IMR-90 (cell line): ENCODE results near the gene SLC25A17. TPM values are rescaled to one million over a fixed set of nuclear protein-coding genes. Genes with fewer than 3 reads are reported as not detected.

Experiments
- ATAC-seq: fragments of 200-7000 bp; cut with Tn5 transposase; 2 replicates; pipeline ENCODE4 v1.9.1; 2020; ENCODE audit warnings: low read depth, mild to moderate bottlenecking, moderate library complexity
- BruUV-seq: library from RNA; stranded (reverse); fragments of 400-500 nt; replicated peaks from 2 replicates; lab custom pipeline; 2021; lab: Mats Ljungman, UMichigan
- CTCF ChIA-PET: fragments of 300-600 bp; formaldehyde crosslinking; extraction: SDS; loops from one replicate; lab custom pipeline; 2021; ENCODE audit warnings: antibody characterized with exemption; lab: Yijun Ruan, JAX
- POLR2A ChIA-PET: fragments of 300-600 bp; sonication (Branson Sonifier 250); formaldehyde crosslinking; loops from one replicate; lab custom pipeline; 2022; ENCODE audit warnings: antibody characterized with exemption; ENCODE audit not compliant: unreplicated experiment; lab: Charles Lee
- DNase-seq: peaks from one replicate; pipeline ENCODE4 v3.0.0; 2013
- H2AFZ ChIP-seq: replicated peaks from 2 replicates; pipeline ENCODE3; 2013; ENCODE audit warnings: low read length, mild to moderate bottlenecking; ENCODE audit not compliant: poor library complexity
- H2AK5ac ChIP-seq: 2 replicates; pipeline ENCODE4 v1.6.1; 2013; ENCODE audit warnings: low read depth, low read length, inconsistent platforms
- H2AK9ac ChIP-seq: replicated peaks from 2 replicates; pipeline ENCODE3; 2013; ENCODE audit warnings: mild to moderate bottlenecking, low read depth, low read length, moderate library complexity; ENCODE audit not compliant: poor library complexity
- H2BK120ac ChIP-seq: 2 replicates; pipeline ENCODE4 v1.6.1; 2013; ENCODE audit warnings: low read depth, low read length, inconsistent platforms
- H2BK15ac ChIP-seq: 3 replicates; pipeline ENCODE4 v1.6.1; 2013; ENCODE audit warnings: low read depth, low read length, inconsistent platforms
- H2BK20ac ChIP-seq: 2 replicates; pipeline ENCODE4 v1.6.1; 2013; ENCODE audit warnings: low read depth, mild to moderate bottlenecking, inconsistent platforms, low read length, moderate library complexity
- H2BK5ac ChIP-seq: 2 replicates; pipeline ENCODE4 v1.6.1; 2013; ENCODE audit warnings: mild to moderate bottlenecking, low read depth, low read length, inconsistent platforms; ENCODE audit not compliant: poor library complexity, severe bottlenecking
- H3K14ac ChIP-seq: replicated peaks from 2 replicates; pipeline ENCODE4 v1.6.1; 2013; ENCODE audit warnings: low read depth, low read length, inconsistent platforms
- H3K18ac ChIP-seq: 2 replicates; pipeline ENCODE4 v1.6.1; 2013; ENCODE audit warnings: low read depth, low read length, control low read depth
- H3K23ac ChIP-seq: 2 replicates; pipeline ENCODE4 v1.6.1; 2013; ENCODE audit warnings: low read depth, low read length, inconsistent platforms
- H3K27ac ChIP-seq: 2 replicates; pipeline ENCODE4 v1.5.1; 2013; ENCODE audit warnings: mild to moderate bottlenecking, control low read depth, low read length; ENCODE audit not compliant: insufficient read depth
- H3K27me3 ChIP-seq: 2 replicates; pipeline ENCODE4 v1.6.1; 2013; ENCODE audit warnings: low read length; ENCODE audit not compliant: control insufficient read depth, insufficient read depth
- H3K36me3 ChIP-seq: 2 replicates; pipeline ENCODE4 v1.6.1; 2013; ENCODE audit warnings: low read length, mixed read lengths; ENCODE audit not compliant: control insufficient read depth, insufficient read depth
- H3K4ac ChIP-seq: 2 replicates; pipeline ENCODE4 v1.6.1; 2013; ENCODE audit warnings: low read depth, low read length, inconsistent platforms
- H3K4me1 ChIP-seq: 2 replicates; pipeline ENCODE4 v1.6.1; 2013; ENCODE audit warnings: low read length, mixed read lengths; ENCODE audit not compliant: control insufficient read depth, insufficient read depth
- H3K4me2 ChIP-seq: 2 replicates; pipeline ENCODE4 v1.6.1; 2013; ENCODE audit warnings: low read depth, mild to moderate bottlenecking, control low read depth, low read length, moderate library complexity
- H3K4me3 ChIP-seq: 2 replicates; pipeline ENCODE4 v1.5.1; 2013; ENCODE audit warnings: low read depth, mild to moderate bottlenecking, control low read depth, low read length, moderate library complexity; ENCODE audit not compliant: insufficient read depth
- H3K56ac ChIP-seq: 2 replicates; pipeline ENCODE4 v1.6.1; 2013; ENCODE audit warnings: low read length, inconsistent platforms; ENCODE audit not compliant: insufficient read depth; ENCODE audit errors: extremely low read depth
- H3K79me1 ChIP-seq, 2 experiments: 2 replicates each; pipeline ENCODE4 v1.6.1; 2013; ENCODE audit warnings: low read length in 2 of 2, inconsistent platforms in 1 of 2, low read depth in 1 of 2
- H3K9ac ChIP-seq: 2 replicates; pipeline ENCODE4 v1.6.1; 2013; ENCODE audit warnings: low read depth, low read length, control low read depth
- H3K9me1 ChIP-seq: 2 replicates; pipeline ENCODE4 v1.6.1; 2013; ENCODE audit warnings: low read length, inconsistent platforms; ENCODE audit not compliant: insufficient read depth
- H3K9me3 ChIP-seq: 2 replicates; pipeline ENCODE4 v1.6.1; 2013; ENCODE audit warnings: low read length; ENCODE audit not compliant: control insufficient read depth, insufficient read depth
- H4K20me1 ChIP-seq: 2 replicates; pipeline ENCODE4 v1.6.1; 2013; ENCODE audit warnings: low read length, inconsistent platforms; ENCODE audit not compliant: insufficient read depth
- H4K5ac ChIP-seq: 2 replicates; pipeline ENCODE4 v1.6.1; 2013; ENCODE audit warnings: mild to moderate bottlenecking, low read depth, low read length, control low read depth
- H4K8ac ChIP-seq, 2 experiments: 2 replicates each; pipeline ENCODE4 v1.6.1; 2013; ENCODE audit warnings: low read depth in 2 of 2, low read length in 2 of 2, control low read depth in 1 of 2, inconsistent platforms in 1 of 2
- H4K91ac ChIP-seq: 2 replicates; pipeline ENCODE4 v1.6.1; 2013; ENCODE audit warnings: low read depth, low read length, inconsistent platforms; ENCODE audit not compliant: insufficient read depth
- CEBPB ChIP-seq: IDR thresholded peaks from 2 replicates; pipeline ENCODE4 v1.6.1; 2012; ENCODE audit warnings: low read depth, low read length, improper control_type of control experiment
- CHD1 ChIP-seq: IDR thresholded peaks from 2 replicates; pipeline ENCODE4 v1.6.1; 2012; ENCODE audit warnings: low read depth, low read length, improper control_type of control experiment
- FOS ChIP-seq: fragments of 150-350 bp; IDR thresholded peaks from 2 replicates; pipeline ENCODE4 v1.6.1; 2016; ENCODE audit warnings: low read depth, low read length
- MAFK ChIP-seq: IDR thresholded peaks from 2 replicates; pipeline ENCODE4 v1.6.1; 2012; ENCODE audit warnings: low read depth, low read length, improper control_type of control experiment
- MAZ ChIP-seq: IDR thresholded peaks from 2 replicates; pipeline ENCODE4 v1.6.1; 2012; ENCODE audit warnings: low read depth, mild to moderate bottlenecking, low read length, improper control_type of control experiment, moderate library complexity, borderline replicate concordance
- RCOR1 ChIP-seq: IDR thresholded peaks from 2 replicates; pipeline ENCODE4 v1.6.1; 2012; ENCODE audit warnings: mild to moderate bottlenecking, low read length, improper control_type of control experiment; ENCODE audit not compliant: insufficient replicate concordance
- RFX5 ChIP-seq: IDR thresholded peaks from 2 replicates; pipeline ENCODE4 v1.8.0; 2012; ENCODE audit warnings: low read depth, mild to moderate bottlenecking, low read length, moderate library complexity
- SMC3 ChIP-seq: fragments of 150-350 bp; IDR thresholded peaks from 2 replicates; pipeline ENCODE4 v1.6.1; 2016; ENCODE audit warnings: low read depth, mild to moderate bottlenecking, antibody characterized with exemption, low read length, moderate library complexity
- USF2 ChIP-seq: fragments of 150-350 bp; IDR thresholded peaks from 2 replicates; pipeline ENCODE4 v1.6.1; 2017; ENCODE audit warnings: mild to moderate bottlenecking, antibody characterized with exemption, low read length, low read depth
- WGBS, 2 experiments: methylation state at CpG; one replicate each; pipeline versions ENCODE4 v1.1.5 to v1.1.7; 2013; ENCODE audit warnings: missing lambda C conversion rate in 2 of 2; ENCODE audit not compliant: insufficient read length in 1 of 2; ENCODE audit errors: extremely low coverage in 2 of 2; 5-methylcytosine and 5-hydroxymethylcytosine counted together
- dilution Hi-C: fragments of 300-500 bp; cut with HindIII; formaldehyde crosslinking; loops from one replicate; pipeline ENCODE4 v1.14.3; 2018; ENCODE audit warnings: low sequenced_read_pairs; ENCODE audit not compliant: unreplicated experiment
- in situ Hi-C: fragments of 300-500 bp; cut with MboI; formaldehyde crosslinking; loops from 3 replicates; pipeline ENCODE4 v1.14.3; 2019; ENCODE audit warnings: low sequenced_read_pairs, inconsistent platforms, mixed read lengths
- intact Hi-C: fragments of 100-400 bp; cut with micrococcal nuclease; formaldehyde crosslinking; loops from 2 replicates; pipeline ENCODE4 v1.10.0; 2022
- polyA plus RNA-seq, 3 experiments: library from polyadenylated mRNA; depleted of rRNA; stranded (reverse); fragments of >200 nt; gene quantifications; 2 replicates each; pipeline ENCODE4 v1.2.3, GENCODE V29; 2012; ENCODE audit warnings: low replicate concordance in 1 of 3
- total RNA-seq: library from RNA; depleted of rRNA; stranded (reverse); fragments of >200 nt; gene quantifications from 2 replicates; pipeline ENCODE4 v1.2.3, GENCODE V29; 2012

SLC25A17 gene
- total and polyA plus RNA-seq, 2 of the 4 experiments (the other 2 are of a cell fraction): 19.6 to 36.0 TPM

GRCh38 chr22:40729284-40729683 is 89.9 kb downstream of the SLC25A17 start:
- H2BK15ac ChIP-seq: no peak overlapping the region
- no peaks in the 10 kb centered on the region for H3K79me1 ChIP-seq
- 0 out of 2 replicates have a peak, but pooled peaks cover 3% of the 10 kb centered on the region for H3K9me1 ChIP-seq
- H3K4me2 ChIP-seq: no peak overlapping the region
- H3K4ac ChIP-seq: no peak overlapping the region; the same call in 1 of the 2 replicates
- no peak overlapping the region for H3K14ac ChIP-seq
- no peaks in the 10 kb centered on the region for H3K36me3 ChIP-seq
- intact Hi-C loops (no loop called here), in situ Hi-C loops (no loop called here), dilution Hi-C loops (no loop called here)
- BruUV-seq: no TSS peak
- H3K18ac ChIP-seq: no peak overlapping the region
- no peak overlapping the region for H2BK120ac ChIP-seq
- no peak overlapping the region for H3K56ac ChIP-seq
- H2AK5ac ChIP-seq: no peak overlapping the region
- ATAC-seq (no peak), DNase-seq (no peak)
- no peak overlapping the region for H2BK5ac ChIP-seq
- peaks cover 3% of the 10 kb centered on the region; the same call in 1 of the 2 replicates for H3K4me1 ChIP-seq
- H4K91ac ChIP-seq: no peak overlapping the region
- H4K5ac ChIP-seq: no peak overlapping the region
- H3K4me3 ChIP-seq: no peak overlapping the region
- no peak overlapping the region for H2AFZ ChIP-seq
- H3K9ac ChIP-seq: no peak overlapping the region
- no peak overlapping the region for H2AK9ac ChIP-seq
- peaks cover 2% of the 10 kb centered on the region; the same call in 1 of the 2 replicates for H3K9me3 ChIP-seq
- ChIA-PET POLR2A (no interaction called here), CTCF (no interaction called here)
- H3K27ac ChIP-seq: no peak overlapping the region
- TF ChIP-seq CEBPB: no peak
- TF ChIP-seq RFX5: no peak
- TF ChIP-seq FOS: no peak
- TF ChIP-seq RCOR1: no peak
- no peak for TF ChIP-seq SMC3
- TF ChIP-seq CHD1: no peak
- no peak for TF ChIP-seq MAFK
- TF ChIP-seq MAZ: no peak
- no peak for TF ChIP-seq USF2
- no peak overlapping the region for H2BK20ac ChIP-seq
- H3K23ac ChIP-seq: no peak overlapping the region
- H4K20me1 ChIP-seq: no peaks in the 10 kb centered on the region
- no peak overlapping the region for H4K8ac ChIP-seq
- no peaks in the 10 kb centered on the region for H3K27me3 ChIP-seq
- WGBS, 2 experiments: no CpG with 5 or more reads among the region's 6 CpGs
